HFFc6 (cell line): ENCODE data around the gene CFAP74. TPM values are rescaled to one million over a fixed set of nuclear protein-coding genes. Genes with fewer than 3 reads are reported as not detected.

Experiments
- DNase-seq: peaks from one replicate; pipeline ENCODE4 v3.0.0-alpha.2; 2018
- H3K27ac Mint-ChIP-seq: 2 replicates; pipeline ENCODE4 v1.8.0; 2020; ENCODE audit warnings: mild to moderate bottlenecking, mixed read lengths
- H3K27me3 Mint-ChIP-seq: 2 replicates; pipeline ENCODE4 v1.8.0; 2021; ENCODE audit warnings: mild to moderate bottlenecking, moderate library complexity, mixed read lengths; ENCODE audit not compliant: insufficient read depth
- H3K36me3 Mint-ChIP-seq: 2 replicates; pipeline ENCODE4 v1.8.0; 2021; ENCODE audit warnings: low read depth, mixed read lengths
- H3K4me1 Mint-ChIP-seq: 2 replicates; pipeline ENCODE4 v1.8.0; 2020; ENCODE audit warnings: low read depth, mixed read lengths
- H3K4me3 Mint-ChIP-seq: 2 replicates; pipeline ENCODE4 v1.8.0; 2020; ENCODE audit warnings: mild to moderate bottlenecking, moderate library complexity, mixed read lengths
- H3K9me3 Mint-ChIP-seq: 2 replicates; pipeline ENCODE4 v1.8.0; 2020; ENCODE audit warnings: mild to moderate bottlenecking, mixed read lengths
- total RNA-seq, 6 experiments: library from RNA; stranded (reverse); fragmentation: NEBNext Ultra II Directional; extraction: Animal tissue kit (Norgen Biotek cat#: 25700); gene quantifications; 2 replicates in 1 of 6; 3 replicates in 5 of 6; pipeline ENCODE4 v1.2.3, GENCODE V29; 2021
- TF ChIP-seq, protein P1 (sequence below): fragments of 200-600 bp; sonication (generic); IDR thresholded peaks from 2 replicates; pipeline ENCODE4 v1.5.0; 2021; ENCODE audit warnings: antibody characterized with exemption, mild to moderate bottlenecking

The CFAP74 gene
- total RNA-seq, 6 experiments from 2014 or later, result not detected

DNA sequence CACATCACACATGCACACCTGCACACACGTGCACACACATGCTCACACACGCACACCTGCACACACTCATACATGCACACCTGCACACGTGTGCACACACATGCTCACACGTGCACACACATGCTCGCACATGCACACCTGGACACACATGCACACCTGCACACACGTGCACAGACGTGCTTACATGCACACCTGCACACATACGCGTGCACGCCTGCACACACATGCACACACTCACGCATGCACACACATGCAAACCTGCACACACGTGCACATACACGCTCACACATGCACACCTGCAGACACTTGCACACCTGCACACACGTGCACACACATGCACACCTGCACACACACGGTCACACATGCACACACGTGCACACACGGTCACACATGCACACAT is 32.6 kb downstream of the CFAP74 start:
- Mint-ChIP-seq H3K27me3 (peaks cover 22% of the 10 kb centered on the region), H3K9me3 (peaks cover 24% of the 10 kb centered on the region), H3K27ac (no peak overlapping the region), H3K4me1 (no peaks in the 10 kb centered on the region), H3K4me3 (no peak overlapping the region), H3K36me3 (peaks cover 5% of the 10 kb centered on the region)
- TF ChIP-seq, protein P1, sequence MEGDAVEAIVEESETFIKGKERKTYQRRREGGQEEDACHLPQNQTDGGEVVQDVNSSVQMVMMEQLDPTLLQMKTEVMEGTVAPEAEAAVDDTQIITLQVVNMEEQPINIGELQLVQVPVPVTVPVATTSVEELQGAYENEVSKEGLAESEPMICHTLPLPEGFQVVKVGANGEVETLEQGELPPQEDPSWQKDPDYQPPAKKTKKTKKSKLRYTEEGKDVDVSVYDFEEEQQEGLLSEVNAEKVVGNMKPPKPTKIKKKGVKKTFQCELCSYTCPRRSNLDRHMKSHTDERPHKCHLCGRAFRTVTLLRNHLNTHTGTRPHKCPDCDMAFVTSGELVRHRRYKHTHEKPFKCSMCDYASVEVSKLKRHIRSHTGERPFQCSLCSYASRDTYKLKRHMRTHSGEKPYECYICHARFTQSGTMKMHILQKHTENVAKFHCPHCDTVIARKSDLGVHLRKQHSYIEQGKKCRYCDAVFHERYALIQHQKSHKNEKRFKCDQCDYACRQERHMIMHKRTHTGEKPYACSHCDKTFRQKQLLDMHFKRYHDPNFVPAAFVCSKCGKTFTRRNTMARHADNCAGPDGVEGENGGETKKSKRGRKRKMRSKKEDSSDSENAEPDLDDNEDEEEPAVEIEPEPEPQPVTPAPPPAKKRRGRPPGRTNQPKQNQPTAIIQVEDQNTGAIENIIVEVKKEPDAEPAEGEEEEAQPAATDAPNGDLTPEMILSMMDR, result no peak
- DNase-seq, result no peak

DNA sequence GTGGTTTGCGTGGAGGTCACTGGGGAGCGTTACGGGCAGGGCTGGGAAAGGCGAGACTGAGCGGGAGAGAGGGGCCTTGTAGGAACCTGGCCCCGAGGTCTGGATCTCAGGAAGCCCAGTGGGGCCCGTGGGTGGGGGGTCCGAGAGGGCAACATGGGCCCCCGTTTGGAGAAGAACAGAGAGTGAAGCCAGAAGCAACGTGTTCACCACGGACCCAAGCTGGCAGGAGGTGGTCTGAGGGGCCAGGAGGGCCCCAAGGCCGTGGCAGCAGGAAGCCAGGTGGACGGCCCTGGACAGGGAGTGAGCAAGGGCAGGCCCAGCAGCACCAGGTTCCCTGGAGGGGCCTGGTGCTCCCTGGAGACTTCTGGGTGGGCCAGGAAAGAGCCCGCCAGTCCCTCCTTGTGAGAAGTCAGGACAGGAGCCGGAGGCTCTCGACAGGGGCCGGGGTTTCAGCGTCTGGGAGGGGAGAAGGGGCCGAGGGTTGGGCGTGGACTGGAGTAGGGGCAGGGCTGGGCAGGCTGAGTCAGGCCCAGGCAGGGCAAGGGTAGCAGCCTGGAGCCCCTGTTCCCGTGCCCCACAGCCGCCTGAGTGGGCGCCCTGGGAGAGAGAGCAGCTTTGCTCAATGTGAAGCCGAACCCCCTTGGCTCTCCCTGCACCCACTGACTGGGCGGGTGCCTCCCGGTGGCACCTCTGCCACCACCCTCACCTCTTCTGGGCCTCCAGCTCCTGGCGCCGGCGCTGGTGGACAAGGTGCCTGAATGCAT is 33.5 kb downstream of the CFAP74 start:
- Mint-ChIP-seq H3K4me3 (no peak overlapping the region), H3K27me3 (peaks cover 24% of the 10 kb centered on the region), H3K27ac (no peak overlapping the region), H3K36me3 (peaks cover 5% of the 10 kb centered on the region), H3K4me1 (no peaks in the 10 kb centered on the region), H3K9me3 (peaks cover 19% of the 10 kb centered on the region)
- DNase-seq, result no peak
- TF ChIP-seq, protein P1, result no peak

DNA sequence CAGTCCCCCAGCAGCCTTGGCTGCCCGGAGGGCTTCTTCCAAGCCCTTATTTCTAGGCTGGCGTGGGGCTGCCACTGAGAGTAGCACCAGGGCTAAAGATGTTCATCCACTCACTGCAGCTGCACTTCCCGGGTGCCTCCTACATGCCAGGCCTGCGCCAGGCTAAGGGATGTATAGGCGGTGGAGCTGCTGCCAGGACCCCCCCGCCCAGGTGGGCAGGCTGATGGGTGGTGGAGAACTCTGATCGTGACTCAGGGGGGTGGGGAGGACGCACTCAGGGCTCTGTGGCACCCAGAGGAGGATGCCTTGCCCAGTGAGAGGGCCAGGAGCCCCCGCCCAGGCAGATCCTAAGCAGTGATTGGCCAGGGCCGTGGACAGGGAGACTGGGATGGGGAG is 34.1 kb downstream of the CFAP74 start:
- TF ChIP-seq, protein P1, result no peak
- no peak for DNase-seq
- no peaks in the 10 kb centered on the region for H3K4me1 Mint-ChIP-seq
- H3K36me3 Mint-ChIP-seq, result peaks cover 5% of the 10 kb centered on the region; the same call in 1 of the 2 replicates
- H3K27ac Mint-ChIP-seq, result no peak overlapping the region
- peaks cover 15% of the 10 kb centered on the region for H3K9me3 Mint-ChIP-seq
- H3K27me3 Mint-ChIP-seq, result peaks cover 19% of the 10 kb centered on the region
- H3K4me3 Mint-ChIP-seq, result no peak overlapping the region

GRCh38 chr1:1968767-1969504 is 34.6 kb downstream of the CFAP74 start:
- peaks cover 22% of the 10 kb centered on the region for H3K27me3 Mint-ChIP-seq
- H3K4me3 Mint-ChIP-seq, result no peak overlapping the region
- no peak overlapping the region for H3K27ac Mint-ChIP-seq
- DNase-seq, result no peak
- H3K36me3 Mint-ChIP-seq, result peaks cover 5% of the 10 kb centered on the region; the same call in 1 of the 2 replicates
- no peaks in the 10 kb centered on the region for H3K4me1 Mint-ChIP-seq
- peaks cover 15% of the 10 kb centered on the region for H3K9me3 Mint-ChIP-seq
- TF ChIP-seq, protein P1, result no peak

DNA sequence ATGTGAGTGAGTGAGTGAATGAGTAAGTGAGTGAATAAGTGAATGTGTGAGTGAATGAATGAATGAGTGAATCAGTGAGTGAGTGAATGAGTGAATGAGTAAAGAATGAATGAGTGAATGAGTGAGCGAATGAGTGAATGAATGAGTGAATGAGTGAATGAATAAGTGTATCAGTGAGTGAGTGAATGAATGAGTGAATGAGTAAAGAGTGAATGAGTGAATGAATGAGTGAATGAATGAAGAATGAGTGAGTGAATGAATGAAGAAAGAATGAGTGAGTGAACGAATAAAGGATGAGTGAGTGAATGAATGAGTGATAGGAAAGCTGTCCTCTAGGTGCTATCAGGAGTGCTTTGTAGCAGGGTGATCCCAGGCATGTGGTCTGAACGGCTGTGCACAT is 35.7 kb downstream of the CFAP74 start:
- DNase-seq, result no peak
- TF ChIP-seq, protein P1, result no peak
- no peaks in the 10 kb centered on the region for H3K4me1 Mint-ChIP-seq
- peaks cover 5% of the 10 kb centered on the region; the same call in 1 of the 2 replicates for H3K36me3 Mint-ChIP-seq
- no peak overlapping the region for H3K4me3 Mint-ChIP-seq
- peaks cover 15% of the 10 kb centered on the region for H3K9me3 Mint-ChIP-seq
- H3K27ac Mint-ChIP-seq, result no peak overlapping the region
- H3K27me3 Mint-ChIP-seq, result peaks cover 26% of the 10 kb centered on the region
